GM10847 (cell line): ENCODE results near the gene NSD1.

Source experiments
- POLR2A ChIP-seq: IDR thresholded peaks from 2 replicates; pipeline ENCODE4 v1.6.1; 2011; ENCODE audit not compliant: insufficient read length; ENCODE audit errors: extremely low read depth

Gene NSD1

GRCh38 chr5:177131352-177132135 is 2.0 kb upstream of the NSD1 start:
- no peak for TF ChIP-seq POLR2A

DNA sequence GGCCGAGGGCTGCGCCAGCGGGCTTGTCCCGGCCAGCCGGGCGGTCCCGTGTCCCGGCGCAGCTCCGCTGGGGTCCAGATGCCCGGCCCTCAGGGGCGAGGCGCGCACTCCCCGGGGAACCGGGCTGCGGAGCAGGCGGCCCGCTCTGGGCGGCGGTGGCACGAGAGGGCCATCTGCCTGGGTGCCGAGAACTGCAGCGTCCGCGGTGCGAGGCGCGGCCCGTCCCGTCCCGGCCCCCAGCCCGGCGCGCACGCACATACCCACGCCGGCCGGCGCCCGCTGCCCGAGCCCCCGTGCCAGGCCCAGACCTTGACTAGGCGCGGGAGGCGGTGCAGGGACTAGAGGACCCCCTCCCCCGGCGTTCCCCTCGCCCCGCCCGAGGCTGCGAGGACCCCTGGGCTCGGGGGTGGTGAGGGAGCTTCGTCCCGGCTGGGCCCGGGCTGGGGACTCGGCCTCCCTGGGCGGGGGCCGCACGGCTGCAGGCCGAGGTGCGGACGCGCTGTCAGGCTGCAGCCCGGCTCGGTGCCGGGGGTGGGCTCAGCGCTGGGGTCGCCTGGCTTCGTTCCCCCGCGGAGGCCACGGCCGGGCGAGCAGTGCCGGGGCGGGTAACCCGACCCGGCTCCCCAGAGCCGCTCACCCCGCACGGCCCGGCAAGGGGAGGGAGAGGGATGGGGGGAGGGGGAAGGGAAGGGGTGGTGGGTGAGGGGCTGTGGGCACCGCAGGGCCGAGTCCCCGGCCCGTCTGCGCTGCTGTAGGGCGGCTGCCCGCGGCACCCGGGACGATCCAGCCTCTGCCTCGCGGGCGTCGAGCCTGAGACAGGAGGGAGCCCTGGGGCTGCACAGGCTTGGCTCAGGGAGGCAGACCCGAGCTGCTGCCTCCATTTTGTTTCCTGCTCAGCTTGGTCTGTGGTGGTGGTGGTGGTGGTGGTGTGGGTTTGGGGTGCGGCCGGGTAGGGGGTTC is 1.2 kb upstream of the NSD1 start:
- TF ChIP-seq POLR2A: no peak

GRCh38 chr5:177133853-177134696 is 502 bp downstream of the NSD1 start:
- no peak for TF ChIP-seq POLR2A

DNA sequence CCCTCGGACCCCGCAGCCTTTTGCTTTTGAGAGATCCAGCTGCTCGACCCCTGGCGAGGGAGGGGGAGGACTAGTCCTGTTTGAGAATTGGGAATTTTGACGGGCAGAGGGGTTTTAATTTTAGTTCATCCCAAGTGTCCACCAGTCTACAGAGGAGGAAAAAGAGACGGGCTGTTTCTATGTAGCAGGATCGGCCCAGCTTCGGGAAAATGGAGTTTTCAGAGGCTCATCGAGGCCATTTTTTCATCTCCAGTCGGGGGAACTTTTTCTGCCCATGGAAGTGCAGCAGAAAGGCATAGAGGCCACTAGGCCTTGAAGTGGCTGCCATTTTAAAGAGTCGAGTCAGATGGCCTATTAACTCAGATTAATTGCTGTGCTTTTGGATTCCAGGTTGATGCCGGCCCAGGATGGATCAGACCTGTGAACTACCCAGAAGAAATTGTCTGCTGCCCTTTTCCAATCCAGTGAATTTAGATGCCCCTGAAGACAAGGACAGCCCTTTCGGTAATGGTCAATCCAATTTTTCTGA is 1.2 kb downstream of the NSD1 start:
- TF ChIP-seq POLR2A: no peak

DNA sequence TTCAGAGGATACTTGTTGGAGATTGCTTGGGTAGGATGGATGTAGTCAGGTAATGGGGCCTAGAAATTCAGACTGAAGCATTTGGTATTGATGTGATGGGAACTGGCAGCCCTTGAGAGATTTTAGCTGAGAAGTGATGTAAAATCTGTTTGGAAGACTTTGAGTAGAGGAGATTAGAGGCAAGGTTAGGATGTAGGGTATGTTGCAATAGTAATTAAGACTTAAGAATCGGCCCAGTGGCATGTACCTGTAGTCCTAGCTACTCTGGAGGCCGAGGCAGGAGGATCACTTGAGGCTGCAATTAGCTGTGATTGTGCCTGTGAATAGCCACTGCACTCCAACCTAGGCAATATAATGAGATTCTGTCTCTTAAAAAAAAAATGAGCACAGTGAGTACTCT is 6.7 kb downstream of the NSD1 start:
- TF ChIP-seq POLR2A: no peak

DNA sequence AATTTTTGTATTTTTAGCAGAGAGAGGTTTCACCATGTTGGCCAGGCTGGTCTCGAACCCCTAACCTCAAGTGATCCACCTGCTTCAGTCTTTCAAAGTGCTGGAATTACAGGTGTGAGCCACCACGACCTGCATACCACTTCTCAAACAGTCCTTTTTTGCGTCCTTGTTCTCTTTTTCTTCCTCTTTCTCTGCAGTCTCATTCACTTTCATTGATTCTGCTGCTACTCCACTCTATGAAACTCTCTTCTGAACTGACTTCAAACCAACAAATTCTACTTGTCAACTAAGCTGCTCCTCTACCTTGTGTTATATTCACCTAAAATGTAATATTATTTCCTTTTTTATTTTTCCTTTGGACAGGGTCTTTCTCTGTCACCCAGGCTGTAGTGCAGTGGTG is 7.9 kb downstream of the NSD1 start:
- no peak for TF ChIP-seq POLR2A

DNA sequence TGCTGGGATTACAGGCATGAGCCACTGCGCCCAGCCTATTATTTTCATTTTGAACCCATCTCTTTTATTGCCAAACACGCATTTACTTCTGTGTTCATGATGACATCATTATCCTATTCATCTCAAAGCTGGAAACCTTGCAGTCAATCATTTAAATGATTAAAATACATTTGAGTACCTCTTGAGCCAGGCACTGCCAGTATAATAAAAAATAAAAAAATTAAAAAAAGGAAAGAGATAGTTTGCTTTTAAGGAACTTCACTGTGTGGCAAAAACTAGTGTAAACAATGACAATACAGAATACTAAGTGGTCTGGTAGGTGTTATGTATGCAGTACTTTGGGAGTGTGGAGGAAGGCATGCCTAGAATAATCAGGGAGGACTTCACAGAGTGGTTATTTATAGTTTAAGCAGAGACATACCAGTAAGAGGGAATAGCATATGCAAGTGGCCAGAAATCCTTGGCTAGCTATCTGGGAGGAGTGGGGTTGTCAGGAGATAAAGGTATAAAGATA is 8.6 kb downstream of the NSD1 start:
- no peak for TF ChIP-seq POLR2A

GRCh38 chr5:177142778-177143177 is 9.2 kb downstream of the NSD1 start:
- TF ChIP-seq POLR2A: no peak

DNA sequence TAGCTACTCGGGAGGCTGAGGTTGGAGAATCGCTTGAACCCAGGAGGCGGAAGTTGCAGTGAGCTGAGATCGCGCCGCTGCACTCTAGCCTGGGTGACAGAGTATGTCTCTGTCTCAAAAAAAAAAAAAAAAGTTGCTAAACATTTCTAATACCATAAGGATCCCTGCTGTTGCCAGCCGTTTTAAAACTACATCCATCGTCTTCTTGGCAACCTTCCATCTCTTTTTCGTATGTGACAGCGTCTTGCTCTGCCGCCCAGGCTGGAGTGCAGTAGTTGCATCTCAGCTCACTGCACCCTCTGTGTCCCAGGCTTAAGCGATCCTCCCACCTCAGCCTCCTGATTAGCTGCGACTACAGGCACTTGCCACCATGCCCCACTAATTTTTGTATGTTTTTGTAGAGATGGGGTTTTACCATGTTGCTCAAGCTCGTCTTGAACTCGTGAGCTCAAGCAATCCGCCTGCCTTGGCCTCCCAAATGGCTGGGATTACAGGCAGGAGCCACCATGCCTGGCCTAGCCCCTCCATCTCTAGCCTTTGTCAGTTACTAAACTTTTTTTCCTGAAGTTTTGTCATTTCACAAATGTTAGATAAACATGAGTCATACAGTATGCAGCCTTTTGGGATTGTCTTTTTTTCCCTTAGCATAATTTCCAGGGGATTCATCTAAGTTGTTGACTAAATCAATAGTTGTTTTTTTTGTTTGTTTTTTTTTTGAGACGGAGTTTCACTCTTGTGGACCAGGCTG is 13.5 kb downstream of the NSD1 start:
- no peak for TF ChIP-seq POLR2A

DNA sequence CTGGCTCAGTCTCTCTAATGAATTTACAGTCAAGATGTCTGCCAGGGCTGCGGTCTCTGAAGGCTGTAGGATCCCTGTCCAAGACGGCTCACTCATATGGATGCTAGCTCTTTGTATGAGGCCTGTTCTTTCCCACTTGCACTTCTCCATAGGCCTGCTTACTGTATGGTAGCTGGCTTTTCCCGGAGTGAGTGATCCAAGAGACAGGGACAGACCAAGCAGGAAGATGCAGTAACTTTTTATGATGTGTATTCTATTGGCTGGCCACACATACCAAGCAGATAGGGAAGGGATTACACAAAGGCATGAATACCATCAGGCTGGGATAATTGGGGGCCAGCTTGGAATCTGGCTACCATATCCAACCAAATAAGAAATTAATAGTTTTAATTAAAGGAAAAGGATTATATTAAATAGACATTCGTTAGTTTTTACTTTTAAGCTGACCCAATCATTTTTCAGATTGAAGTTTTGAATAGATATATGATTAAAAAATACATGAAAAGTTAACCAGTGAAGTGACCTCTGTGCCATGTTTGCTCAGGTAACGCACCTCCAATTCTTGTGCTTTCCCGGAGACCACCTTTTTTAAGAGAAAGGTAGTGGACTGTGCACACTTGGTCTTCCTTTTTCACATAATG is 20.6 kb downstream of the NSD1 start:
- no peak for TF ChIP-seq POLR2A

- TF ChIP-seq POLR2A: no peak
Observed at GRCh38 chr5:177162379-177162778, 28.8 kb downstream of the NSD1 start.

DNA sequence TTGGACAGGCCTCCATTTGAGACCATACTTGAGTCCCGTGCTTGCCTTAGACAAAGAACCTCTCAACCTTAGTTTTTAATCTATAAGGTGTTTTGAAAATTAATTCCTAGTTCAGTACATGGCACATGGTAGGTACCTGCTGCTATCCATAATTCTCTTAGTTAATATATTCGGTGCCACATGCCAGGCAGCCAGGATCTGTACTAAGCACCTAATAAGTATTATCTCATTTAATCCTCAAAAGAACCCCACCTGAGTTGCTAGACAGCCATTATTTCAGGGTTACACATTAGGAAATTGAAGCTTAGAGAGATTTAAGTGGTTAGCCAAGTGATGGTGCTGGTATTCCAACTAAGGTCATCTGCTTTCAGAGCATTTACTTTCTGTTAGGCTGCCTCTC is 29.9 kb downstream of the NSD1 start:
- TF ChIP-seq POLR2A: no peak

DNA sequence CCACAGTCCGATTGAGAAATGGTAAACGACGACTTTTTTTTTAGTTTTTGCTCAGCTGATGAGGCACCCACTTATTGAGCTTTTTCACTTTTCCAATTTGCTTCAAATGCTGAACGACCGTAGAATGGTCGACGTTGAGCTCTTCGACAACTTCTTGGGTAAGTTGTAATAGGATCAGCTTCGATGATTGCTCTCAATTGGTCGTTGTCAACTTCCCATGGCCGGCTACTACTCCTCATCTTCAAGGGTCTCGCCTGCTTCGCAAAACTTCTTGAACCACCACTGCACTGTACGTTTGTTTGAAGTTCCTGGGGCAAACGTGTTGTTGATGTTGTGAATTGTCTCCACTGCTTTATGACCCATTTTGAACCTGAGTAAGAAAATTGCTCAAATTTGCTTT is 35.7 kb downstream of the NSD1 start:
- no peak for TF ChIP-seq POLR2A

DNA sequence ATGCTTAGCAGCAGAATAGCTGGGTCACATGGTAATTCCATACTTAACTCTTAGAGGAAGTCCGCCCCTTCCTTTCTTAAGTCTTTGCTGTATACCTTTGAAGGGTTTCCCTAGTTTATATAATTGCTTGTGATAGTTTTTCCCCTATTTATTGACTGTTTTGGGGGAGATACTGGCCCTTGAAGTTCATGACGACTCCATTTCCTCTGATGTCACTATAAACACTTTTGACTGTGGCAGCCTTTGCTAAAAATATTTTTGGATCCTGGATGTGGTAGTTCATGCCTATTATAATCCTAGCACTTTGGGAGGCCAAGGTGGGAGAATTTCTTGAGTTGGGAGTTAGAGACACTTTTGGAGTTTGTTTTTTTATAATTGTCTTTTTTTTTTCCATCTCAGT is 38.4 kb downstream of the NSD1 start:
- TF ChIP-seq POLR2A: no peak

GRCh38 chr5:177175336-177175735 is 41.8 kb downstream of the NSD1 start:
- TF ChIP-seq POLR2A: no peak
